Stimulated activated naive CD4-positive, alpha-beta T cell treated with Interleukin-2 at 50 U/mL for 16 hours (primary cell): ENCODE results near the gene CRY2.

ENCODE experiments used
- DNase-seq: peaks from one replicate; lab custom pipeline; 2025; lab: John Stamatoyannopoulos, UW

CRY2 gene

GRCh38 chr11:45918331-45918941, 71.2 kb downstream of the CRY2 start:
- peak; percentile 67 for DNase-seq

- DNase-seq: no peak
Measured at GRCh38 chr11:45918962-45919675, 71.8 kb downstream of the CRY2 start.

- DNase-seq: no peak
Measured at GRCh38 chr11:45919806-45920530, 72.7 kb downstream of the CRY2 start.

- DNase-seq: no peak
Measured at GRCh38 chr11:45920531-45921477, 73.5 kb downstream of the CRY2 start.

- DNase-seq: no peak
Measured at GRCh38 chr11:45921561-45922424, 74.5 kb downstream of the CRY2 start.

- no peak for DNase-seq
Measured at GRCh38 chr11:45922425-45923082, 75.3 kb downstream of the CRY2 start, which contains the start of gene LARGE2. Gene LARGE2 (plus strand): TSS chr11:45922656. CDS start chr11:45922883, 227 bp downstream.

- no peak for DNase-seq
Measured at GRCh38 chr11:45924036-45924915, 77.0 kb downstream of the CRY2 start.

- DNase-seq: no peak
Measured at GRCh38 chr11:45924927-45925326, 77.7 kb downstream of the CRY2 start.

GRCh38 chr11:45925550-45925949, 78.3 kb downstream of the CRY2 start:
- DNase-seq: no peak

- no peak for DNase-seq
Measured at GRCh38 chr11:45926001-45926401, 78.7 kb downstream of the CRY2 start.

- no peak for DNase-seq
Measured at GRCh38 chr11:45926536-45927331, 79.5 kb downstream of the CRY2 start.

GRCh38 chr11:45927332-45927683, 80.0 kb downstream of the CRY2 start:
- DNase-seq: no peak

GRCh38 chr11:45927684-45928413, 80.6 kb downstream of the CRY2 start:
- no peak for DNase-seq

- no peak for DNase-seq
Measured at GRCh38 chr11:45928535-45929215, 81.4 kb downstream of the CRY2 start.

GRCh38 chr11:45929486-45930030, 82.3 kb downstream of the CRY2 start:
- DNase-seq: no peak

GRCh38 chr11:45930031-45930794, 82.9 kb downstream of the CRY2 start:
- DNase-seq: no peak
